Measurements from ENCODE around the gene CD93.

Gene CD93

DNA sequence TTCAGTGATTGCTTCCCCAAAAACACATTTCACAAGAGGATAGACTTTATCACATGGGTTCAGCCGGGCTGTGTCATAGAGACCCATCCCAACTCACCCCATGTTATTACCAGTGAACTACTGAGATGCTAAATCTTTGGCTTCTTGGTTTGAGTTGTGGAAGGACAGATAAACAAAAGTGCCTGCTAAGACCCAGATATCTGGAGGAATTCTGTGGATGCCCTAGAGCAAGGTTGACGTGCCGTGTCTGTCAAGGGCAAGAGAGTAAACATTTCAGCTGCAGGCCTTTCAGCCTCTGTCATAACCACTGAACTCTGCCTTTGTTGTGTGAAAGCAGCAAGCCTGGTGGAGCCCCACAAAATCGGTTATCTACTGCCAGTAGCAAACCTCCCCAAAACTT lies 25.5 kb downstream of the CD93 start:
- no peak for DNase-seq

DNA sequence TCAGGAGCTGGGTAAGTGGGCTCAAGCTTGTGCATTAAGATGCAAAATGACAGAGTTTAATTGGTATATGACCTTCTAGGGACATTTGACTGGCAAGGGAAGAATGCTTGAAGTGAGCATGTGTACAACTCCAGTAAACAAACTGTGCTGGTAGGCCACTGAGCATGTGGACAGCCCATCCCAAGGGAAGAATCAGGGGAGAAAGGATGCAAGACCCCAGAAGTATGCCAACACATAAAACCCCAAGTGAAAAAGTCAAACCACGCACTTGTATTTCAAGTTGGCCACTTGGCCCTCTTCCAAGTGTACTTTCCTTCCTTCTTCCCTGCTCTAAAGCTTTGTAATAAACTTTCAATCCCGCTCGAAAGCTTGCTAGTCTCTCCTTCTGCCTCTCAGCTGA lies 26.3 kb downstream of the CD93 start:
- no peak for DNase-seq

DNA sequence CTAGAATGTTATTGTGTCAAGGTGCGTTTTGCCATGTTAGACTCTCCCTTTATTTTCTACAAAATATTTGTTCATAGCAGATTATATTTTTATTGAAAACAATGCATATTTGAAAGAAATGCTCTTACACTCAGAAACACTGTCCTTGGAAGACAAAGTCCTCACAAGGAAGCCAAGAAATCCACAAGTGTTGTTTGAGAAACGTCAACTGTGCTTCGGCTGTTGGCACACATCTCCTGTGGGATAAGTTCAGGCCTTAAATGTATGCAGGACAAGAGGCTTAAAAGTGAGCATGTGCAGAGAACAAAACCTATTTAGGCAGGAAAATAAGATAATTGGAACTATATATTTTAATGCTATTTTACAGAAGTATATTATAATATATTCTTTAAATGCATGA lies 27.1 kb downstream of the CD93 start:
- DNase-seq = no peak

DNA sequence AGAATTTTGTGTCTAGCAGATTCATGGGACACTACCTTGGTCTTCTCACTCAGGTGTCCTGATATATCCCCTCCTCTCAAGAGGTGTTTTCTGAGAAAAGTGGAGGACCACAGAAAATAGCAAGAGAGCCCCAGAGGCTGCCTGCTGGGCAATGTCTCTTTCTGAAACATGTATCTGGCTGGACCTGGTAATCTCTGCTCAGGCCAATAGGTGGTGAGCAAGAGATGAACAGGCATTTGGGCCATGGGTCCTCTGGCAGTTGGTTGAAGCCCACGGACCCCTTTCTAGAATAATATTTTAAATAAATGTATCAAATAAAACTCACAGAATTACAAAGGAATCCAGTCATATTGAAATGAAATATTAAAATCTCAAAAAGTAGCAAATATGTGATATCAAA lies 27.9 kb downstream of the CD93 start:
- DNase-seq = no peak

DNA sequence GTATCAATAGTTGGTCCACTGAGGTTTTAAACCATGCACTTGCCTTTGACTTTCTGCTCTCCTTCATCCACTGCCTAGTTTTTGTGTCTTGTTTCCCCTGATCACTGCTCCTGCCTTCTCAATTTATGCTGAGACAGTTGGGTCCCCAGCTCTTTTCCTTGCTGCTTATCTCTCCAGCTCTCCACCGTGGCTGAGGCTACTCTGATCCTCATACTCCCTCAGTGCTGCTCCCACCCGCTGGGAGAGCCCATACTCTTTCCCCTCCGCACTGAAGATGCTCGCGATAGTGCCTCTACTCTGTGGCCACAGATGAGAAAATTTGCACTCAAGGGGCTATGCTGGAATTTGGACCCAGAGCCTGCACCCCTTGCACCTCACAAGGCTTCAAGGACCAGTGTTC lies 33.2 kb downstream of the CD93 start:
- no peak for DNase-seq

DNA sequence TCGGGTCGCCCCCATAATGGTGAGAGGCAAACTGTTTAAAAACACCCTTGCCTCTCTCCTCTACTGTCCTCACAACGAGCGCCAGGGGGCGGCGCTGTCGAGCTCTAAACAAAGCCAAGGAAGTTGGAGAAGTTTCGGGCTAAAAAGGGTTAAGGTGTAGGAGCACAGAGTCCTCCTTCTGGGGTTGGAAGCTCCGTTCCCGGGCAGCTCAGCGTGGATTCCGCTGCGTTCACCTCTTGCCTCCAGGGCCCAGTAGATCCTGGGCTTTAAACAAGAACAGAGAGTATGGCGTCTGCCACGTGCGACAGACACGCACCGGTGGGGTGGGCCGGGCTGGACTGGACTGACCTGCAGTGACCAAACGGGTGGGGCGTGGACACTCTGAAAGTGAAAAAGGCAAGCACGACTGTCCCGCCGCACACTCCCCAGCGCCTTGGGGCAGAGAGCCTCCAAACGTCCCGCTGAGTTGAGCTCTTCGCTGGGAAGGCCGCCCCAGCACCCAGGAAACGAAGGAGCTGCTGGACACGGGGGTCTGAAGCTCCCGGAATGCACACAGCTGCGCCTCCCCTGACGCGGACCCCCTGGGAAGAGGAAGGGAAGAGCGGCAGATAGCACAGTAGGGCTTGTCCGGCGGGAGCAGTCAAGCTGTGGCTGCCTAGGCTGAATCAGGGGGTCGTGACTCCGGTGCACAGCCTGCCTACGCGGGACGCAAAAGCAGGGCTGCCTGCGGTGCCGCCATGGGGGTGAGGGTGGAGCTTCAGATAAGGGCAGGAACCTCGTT lies 35.1 kb downstream of the CD93 start:
- peak; percentile 17 for DNase-seq

DNA sequence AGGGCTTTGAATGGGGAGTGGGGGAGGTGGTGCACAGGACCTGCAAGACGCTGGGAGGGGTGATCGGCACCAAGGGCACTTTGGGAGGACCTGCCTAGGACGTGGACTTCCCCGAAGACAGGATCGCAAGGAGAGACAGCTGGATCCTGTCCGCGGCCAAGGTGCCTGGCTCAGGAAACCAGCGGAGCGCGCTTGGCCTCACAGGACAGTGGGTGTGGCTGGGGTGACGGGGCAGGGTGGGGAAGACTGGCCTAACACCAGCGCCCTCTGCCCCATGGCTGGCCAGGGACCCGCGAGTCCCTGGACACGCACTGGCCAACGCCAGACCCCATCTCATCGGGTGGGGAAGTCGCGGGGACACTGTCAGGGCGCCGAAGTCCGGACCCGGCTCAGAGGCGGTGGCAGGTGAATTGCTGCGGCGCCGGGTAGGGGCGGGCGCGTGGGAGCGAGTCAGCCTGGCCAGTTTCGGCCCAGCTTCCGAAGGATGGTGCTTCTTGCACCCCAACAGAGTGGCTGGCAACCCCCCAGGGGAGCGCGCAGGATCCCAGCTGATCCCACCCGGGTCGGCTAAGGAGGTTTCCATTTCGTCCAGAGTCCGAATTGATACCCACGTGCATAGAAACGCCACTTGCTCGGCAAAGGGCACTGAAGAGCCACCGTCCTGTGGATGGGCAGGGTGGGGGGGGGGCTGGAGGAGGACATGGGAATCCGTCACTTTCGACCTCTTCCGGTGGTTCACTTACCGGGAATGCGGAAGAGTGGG lies 35.9 kb downstream of the CD93 start:
- DNase-seq = no peak

DNA sequence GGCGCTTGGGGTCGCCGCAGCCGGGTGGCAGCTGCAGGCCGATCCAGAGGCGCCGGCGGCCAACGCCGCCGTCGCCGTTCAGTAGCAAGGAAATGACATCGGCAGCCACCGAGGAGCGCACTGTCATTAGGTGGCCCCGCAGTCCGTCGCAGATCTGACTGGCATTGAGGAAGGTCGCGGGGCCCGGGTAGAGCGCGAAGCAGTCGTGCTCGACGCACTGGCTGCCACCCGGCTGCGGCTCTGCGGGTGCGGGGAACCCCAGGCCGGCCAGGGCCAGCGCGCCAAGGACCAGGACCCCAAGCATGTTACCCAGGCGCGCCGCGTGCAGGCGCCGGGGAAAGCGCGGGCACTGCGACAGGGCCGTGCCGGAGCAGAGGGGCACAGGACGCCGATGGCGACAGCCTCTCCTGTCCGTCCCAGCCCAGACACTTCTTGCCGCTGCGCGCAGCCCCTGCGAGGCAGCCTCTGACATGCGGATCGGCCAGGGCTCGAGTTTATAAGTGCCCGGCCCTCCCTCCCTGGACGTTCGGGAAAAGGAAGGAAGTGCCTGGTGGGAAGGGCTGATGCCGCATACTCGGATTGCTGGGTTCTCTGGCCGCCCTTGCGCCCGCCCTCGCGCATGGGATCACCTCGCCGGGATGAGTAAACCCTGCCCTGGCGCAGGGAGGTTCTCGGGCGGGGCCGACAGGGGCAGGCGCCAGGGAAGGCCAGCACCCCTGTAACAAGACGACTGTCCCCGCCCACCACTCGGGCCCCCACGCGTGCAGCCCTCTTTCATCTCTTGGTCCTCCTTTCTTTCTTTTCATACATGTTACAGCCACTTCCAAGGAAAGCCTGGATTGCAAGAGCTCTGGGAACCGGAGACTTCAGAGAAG lies 36.7 kb downstream of the CD93 start, which contains the start of gene THBD:
THBD (minus strand) TSS at position 472 of the 875 bp plus-strand sequence; CDS start at position 304, 168 bp downstream.
- no peak for DNase-seq

DNA sequence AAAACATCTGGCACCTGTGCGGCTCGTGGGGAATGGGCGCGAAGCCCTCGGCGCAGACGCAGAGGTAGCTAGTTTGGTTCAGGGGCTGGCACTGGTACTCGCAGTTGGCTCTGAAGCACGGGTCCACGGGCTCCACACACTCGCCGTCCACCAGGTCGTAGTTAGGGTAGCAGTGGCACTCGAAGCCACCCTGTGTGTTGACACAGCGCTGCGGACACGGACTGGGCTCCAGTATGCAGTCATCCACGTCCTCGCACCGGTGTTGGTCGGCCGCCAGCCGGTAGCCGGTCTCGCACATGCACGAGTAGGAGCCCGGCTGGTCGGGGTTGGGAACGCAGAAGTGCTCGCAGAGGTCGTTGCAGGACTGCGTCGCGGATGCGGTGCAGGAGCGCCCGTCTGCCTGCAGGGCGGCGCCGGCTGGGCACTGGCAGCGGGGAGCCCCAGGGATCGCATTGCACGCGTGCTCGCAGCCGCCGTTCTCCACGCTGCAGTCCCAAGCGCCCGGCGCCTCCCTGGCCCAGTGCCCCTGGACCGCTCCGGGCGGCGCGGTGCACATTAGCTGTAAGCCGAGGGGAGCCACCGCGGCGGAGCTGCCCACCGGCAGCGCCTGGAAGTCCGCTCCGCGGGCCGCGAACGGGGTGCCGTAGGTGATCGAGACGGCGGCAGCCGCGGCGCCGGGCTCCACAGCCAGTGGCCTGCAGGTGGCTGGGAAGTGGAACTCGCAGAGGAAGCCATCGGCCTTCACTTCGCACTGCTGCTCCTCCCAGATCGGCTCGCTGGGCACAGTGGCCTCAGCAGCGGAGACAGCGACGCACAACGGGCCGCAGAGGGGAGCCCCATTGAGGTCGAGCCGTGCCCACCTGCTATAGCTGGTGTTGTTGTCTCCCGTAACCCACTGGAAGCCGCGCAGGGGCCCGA lies 37.6 kb downstream of the CD93 start:
- DNase-seq = peak; percentile 7

DNA sequence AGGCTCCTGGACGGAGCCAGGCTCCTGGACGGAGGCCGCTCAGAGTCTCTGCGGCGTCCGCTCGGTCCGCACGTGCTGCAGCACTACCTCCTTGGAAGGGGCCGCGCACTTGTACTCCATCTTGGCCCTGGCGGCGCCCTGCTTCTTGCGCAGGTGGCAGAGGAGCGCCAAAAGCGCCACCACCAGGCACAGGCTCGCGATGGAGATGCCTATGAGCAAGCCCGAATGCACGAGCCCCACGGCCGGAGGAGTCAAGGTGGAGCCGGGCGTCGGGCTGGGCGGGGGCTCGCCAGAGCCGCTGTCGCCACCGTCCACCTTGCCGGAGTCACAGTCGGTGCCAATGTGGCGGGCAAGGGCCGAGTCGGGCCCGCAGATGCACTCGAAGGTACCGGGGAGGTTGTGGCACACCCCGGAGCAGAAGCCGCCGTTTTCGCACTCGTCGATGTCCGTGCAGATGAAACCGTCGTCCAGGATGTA lies 38.3 kb downstream of the CD93 start:
- DNase-seq = no peak

DNA sequence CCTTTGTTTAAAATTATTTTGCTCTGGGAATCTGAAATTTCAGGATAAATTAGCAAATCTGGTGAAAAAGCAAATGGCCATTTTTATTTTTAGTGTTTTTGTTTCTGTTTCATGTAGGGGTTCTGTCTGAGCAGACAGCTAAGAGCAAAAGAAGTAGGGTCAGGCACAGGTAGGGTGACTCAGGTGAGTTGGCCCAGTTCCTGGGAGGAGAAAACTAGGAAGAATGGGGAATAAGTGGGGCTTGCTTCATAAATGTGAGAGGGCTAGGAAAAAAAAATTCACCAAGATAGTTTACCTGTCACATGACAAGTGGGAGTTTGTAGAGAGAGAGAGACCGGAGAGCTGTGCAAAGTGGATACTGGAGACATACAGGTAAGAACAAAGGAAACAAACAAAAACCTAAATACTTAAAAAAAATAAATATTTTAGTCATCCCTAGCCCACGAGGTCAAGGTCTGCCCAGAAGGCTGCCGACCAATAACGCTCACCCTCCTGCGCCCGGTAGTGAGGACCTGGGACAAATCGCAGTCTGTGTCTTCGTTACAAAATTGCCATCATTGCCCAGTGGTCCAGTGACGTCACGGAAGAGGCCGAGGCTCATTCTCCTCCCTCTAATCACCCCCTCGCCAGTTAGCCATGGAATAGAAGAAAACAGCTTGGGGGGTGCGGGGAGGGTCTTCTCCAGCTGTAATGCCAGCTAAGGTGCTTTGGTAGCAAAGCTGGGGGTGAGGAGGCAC lies 39.0 kb downstream of the CD93 start:
- DNase-seq = no peak

DNA sequence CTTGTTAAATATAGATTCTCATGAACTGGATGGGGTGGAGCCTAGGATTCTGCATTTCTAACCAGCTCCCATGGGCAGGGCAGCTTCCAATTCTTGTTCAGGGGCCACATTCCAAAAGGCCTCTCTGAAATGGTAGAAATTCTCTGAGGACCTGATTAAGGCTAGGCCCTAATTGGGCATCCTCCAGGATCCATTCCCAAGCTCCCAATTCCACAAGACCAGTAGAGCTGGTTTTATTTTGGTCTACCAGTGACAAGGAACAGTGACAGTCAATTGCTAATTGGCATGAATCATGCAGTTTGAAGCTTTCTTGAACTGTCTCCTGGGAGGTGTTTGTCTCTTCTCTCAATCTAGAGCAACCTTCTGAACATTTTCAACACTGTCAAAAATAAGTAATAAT lies 39.7 kb downstream of the CD93 start:
- DNase-seq = no peak

DNA sequence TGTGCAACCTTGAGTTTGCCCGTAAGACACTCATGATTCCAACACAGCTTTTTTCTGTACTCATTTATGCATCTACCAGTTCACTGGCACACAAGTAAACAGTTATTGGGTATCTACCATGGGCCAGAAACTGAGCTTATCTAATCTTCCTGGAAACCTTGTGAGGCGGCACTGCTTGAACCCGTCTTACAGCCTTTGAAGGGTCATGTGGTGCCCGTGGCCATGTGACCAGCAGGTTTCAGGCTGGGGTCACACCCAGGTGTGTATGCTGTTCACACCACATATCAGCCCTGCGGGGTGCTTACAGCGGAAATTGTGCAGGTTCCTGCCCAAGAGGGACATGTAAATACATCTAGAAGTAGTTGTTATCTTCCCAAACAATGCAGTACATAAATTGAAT lies 42.7 kb downstream of the CD93 start:
- no peak for DNase-seq

DNA sequence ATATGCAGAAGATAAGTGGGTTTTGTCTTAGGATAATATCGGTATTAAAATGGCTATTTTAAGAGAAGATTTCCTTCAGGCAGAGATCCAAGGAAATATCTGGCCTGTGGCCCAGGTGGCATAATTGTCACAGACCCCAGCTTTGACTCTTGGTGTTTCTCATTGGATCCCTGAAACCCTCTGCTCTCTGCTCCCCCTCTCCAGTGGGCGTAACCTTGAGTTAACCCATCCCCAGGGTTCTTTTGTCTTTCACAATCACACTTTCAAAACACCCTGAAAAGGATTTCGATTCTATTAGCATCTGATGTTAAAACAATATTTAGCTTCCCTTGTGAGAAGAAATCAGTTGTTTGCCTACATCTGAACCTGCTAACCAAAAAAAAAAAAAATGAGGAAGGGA lies 43.9 kb downstream of the CD93 start:
- no peak for DNase-seq

DNA sequence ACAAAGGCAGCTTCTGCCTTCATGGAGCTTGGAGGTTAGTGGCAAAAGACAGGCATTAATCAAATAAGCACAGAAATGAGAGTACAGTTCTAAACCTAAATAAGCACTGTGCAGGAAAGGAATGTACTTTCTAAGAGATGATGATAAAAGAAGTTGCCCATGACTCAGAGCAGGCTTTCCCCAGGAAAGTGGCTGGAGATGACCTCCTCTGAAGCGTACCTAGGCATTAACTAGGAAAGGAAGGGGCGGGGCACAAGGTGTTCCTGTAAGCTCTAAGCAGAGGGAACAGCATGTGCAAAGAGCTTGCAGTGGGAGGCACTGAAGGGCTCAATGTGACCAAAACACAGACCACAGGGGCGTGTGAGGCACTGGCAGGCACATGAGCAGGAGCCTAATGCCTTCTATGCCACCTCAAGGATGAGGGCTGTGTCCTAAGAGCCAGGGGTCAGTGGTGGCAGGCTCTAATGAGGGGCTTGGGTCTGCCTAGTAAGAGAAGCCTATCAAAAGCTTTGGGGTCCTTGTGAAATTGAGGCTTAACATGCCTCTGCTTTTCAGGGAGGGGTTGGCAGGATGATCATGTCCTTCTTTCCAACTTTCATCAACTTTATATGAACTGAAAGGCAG lies 46.1 kb downstream of the CD93 start:
- DNase-seq = no peak

DNA sequence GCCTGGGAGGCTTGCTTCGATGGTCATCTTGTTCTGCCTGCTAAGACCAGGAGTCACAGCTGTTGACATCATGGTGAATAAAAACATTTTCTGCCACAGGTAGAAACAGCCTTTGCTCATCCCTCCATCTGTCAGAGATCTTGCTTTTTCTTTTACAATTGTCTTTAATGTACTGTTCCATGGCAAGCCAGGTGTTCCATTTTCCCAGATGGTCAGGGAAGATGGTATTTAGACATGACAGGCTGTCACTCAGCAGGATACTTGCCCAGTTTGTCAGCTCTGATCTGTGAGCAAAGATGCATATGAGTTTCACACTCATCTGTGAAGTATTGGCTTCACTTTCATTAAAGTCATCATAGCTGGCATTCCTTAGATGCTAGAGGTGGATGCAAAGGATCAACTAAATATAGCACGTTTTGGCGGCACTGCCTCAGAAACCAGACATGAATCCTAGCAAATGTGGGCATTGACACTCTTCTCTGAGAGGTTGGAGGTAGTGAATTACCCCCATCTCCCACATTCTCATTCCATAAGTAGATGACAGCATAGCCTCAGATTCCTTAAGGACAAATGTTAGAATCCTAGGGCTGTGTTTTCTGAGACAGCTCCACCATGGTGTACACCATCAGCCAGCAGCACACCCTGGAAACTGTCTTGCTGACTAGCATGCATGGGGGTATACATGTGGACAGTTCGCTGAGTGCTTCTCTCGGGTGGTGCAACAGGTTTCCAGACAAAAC lies 46.8 kb downstream of the CD93 start:
- no peak for DNase-seq

DNA sequence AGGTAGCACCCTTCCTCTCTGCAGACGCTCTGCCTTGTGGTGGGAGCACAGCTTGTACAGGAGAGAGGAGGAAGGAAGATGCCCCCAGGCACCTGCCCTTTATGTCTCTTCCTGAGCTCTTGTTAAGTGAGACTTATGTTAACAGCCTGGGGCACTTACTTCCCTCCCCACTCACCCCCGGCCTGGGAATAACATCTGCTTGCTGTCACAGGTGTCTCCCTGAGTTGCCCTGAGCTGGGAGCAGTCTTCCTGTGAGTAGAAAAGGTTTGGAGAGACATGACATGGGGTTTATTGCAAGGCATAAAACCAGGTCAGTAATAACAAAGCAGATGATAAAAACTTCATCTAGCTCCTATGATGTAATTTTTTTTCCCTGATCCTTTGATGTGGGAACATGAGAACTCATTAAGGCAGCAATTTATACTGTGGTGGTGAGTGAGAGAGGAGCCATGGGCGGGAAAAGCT lies 49.1 kb downstream of the CD93 start:
- no peak for DNase-seq

DNA sequence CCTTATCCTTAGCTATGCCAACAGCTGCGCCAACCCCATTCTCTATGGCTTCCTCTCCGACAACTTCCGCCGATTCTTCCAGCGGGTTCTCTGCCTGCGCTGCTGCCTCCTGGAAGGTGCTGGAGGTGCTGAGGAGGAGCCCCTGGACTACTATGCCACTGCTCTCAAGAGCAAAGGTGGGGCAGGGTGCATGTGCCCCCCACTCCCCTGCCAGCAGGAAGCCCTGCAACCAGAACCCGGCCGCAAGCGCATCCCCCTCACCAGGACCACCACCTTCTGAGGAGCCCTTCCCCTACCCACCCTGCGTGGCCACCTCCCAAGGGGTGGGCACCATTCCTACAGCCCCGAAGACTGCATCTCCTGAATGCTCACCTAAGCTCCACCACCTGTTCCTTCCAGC lies 49.8 kb downstream of the CD93 start:
- DNase-seq = no peak

DNA sequence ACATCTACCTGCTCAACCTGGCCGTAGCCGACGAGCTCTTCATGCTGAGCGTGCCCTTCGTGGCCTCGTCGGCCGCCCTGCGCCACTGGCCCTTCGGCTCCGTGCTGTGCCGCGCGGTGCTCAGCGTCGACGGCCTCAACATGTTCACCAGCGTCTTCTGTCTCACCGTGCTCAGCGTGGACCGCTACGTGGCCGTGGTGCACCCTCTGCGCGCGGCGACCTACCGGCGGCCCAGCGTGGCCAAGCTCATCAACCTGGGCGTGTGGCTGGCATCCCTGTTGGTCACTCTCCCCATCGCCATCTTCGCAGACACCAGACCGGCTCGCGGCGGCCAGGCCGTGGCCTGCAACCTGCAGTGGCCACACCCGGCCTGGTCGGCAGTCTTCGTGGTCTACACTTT lies 50.4 kb downstream of the CD93 start:
- DNase-seq = no peak

Measured in CD4-positive, alpha-beta T cell treated with Interleukin-17A for 1 hour (primary cell).